HEK293 (cell line): Measurements from ENCODE around the gene ITGA3.

Experiments
- CTCF ChIA-PET: fragments of 350-600 bp; formaldehyde crosslinking; extraction: SDS; loops from one replicate; lab custom pipeline; 2021; ENCODE audit warnings: antibody characterized with exemption; lab: Yijun Ruan, JAX
- POLR2A ChIA-PET: fragments of 300-600 bp; formaldehyde crosslinking; extraction: SDS; loops from one replicate; lab custom pipeline; 2020; ENCODE audit warnings: antibody characterized with exemption, inconsistent platforms; lab: Yijun Ruan, JAX
- H3K27ac ChIP-seq: fragments of 200-500 bp; sonication (Bioruptor generic); 2 replicates; pipeline ENCODE4 v1.5.1; 2014; ENCODE audit warnings: low read depth, low read length, control low read depth, inconsistent platforms; ENCODE audit errors: extremely low read depth
- H3K36me3 ChIP-seq, 2 experiments: fragments of 200-500 bp in 1 of 2; sonication (Bioruptor generic) in 1 of 2; 1 replicate in 1 of 2; 2 replicates in 1 of 2; pipeline ENCODE4 v1.5.1; 2014 to 2017; ENCODE audit warnings: inconsistent platforms in 2 of 2, low read length in 2 of 2; ENCODE audit not compliant: control insufficient read depth in 2 of 2, insufficient read depth in 1 of 2
- H3K4me1 ChIP-seq: fragments of 200-500 bp; sonication (Bioruptor generic); 2 replicates; pipeline ENCODE4 v1.5.1; 2014; ENCODE audit warnings: mild to moderate bottlenecking, low read length, inconsistent platforms; ENCODE audit not compliant: control insufficient read depth, insufficient read depth
- H3K4me3 ChIP-seq: 2 replicates; pipeline ENCODE4 v1.5.1; 2011; ENCODE audit warnings: low read depth, mild to moderate bottlenecking, control low read depth, low read length, moderate library complexity
- H3K9me3 ChIP-seq: fragments of 200-500 bp; sonication (Bioruptor generic); 2 replicates; pipeline ENCODE4 v1.5.1; 2014; ENCODE audit warnings: low read depth, low read length, inconsistent platforms; ENCODE audit not compliant: control insufficient read depth, insufficient read depth
- BCL11A ChIP-seq: fragments of 450-650 bp; formaldehyde crosslinking; IDR thresholded peaks from 2 replicates; pipeline ENCODE4 v1.5.1; 2016; ENCODE audit warnings: low read depth, missing biosample characterization, missing genetic modification characterization
- GFI1B ChIP-seq: fragments of 450-650 bp; formaldehyde crosslinking; IDR thresholded peaks from 2 replicates; pipeline ENCODE4 v1.5.1; 2016; ENCODE audit warnings: missing biosample characterization, missing genetic modification characterization
- GLIS1 ChIP-seq: fragments of 450-650 bp; formaldehyde crosslinking; IDR thresholded peaks from 2 replicates; pipeline ENCODE4 v1.5.1; 2016; ENCODE audit warnings: missing biosample characterization, missing genetic modification characterization
- PRDM2 ChIP-seq: fragments of 450-650 bp; formaldehyde crosslinking; IDR thresholded peaks from 2 replicates; pipeline ENCODE4 v1.5.1; 2016; ENCODE audit warnings: missing biosample characterization, missing genetic modification characterization, borderline replicate concordance
- RBAK ChIP-seq: fragments of 450-650 bp; formaldehyde crosslinking; IDR thresholded peaks from 2 replicates; pipeline ENCODE4 v1.5.1; 2016; ENCODE audit warnings: missing biosample characterization, missing genetic modification characterization
- SP3 ChIP-seq: fragments of 450-650 bp; formaldehyde crosslinking; IDR thresholded peaks from 2 replicates; pipeline ENCODE4 v1.5.1; 2016; ENCODE audit warnings: missing biosample characterization, missing genetic modification characterization
- ZBTB10 ChIP-seq: fragments of 450-650 bp; formaldehyde crosslinking; IDR thresholded peaks from 2 replicates; pipeline ENCODE4 v1.5.1; 2016; ENCODE audit warnings: missing biosample characterization, missing genetic modification characterization
- ZBTB17 ChIP-seq: fragments of 450-650 bp; formaldehyde crosslinking; IDR thresholded peaks from 2 replicates; pipeline ENCODE4 v1.5.1; 2016; ENCODE audit warnings: missing biosample characterization, missing genetic modification characterization
- ZFP37 ChIP-seq: fragments of 450-650 bp; formaldehyde crosslinking; IDR thresholded peaks from 2 replicates; pipeline ENCODE4 v1.5.1; 2016; ENCODE audit warnings: missing biosample characterization, missing genetic modification characterization
- ZNF10 ChIP-seq: fragments of 450-650 bp; formaldehyde crosslinking; IDR thresholded peaks from 2 replicates; pipeline ENCODE4 v1.5.1; 2017; ENCODE audit warnings: missing biosample characterization, missing genetic modification characterization
- ZNF121 ChIP-seq: fragments of 450-650 bp; formaldehyde crosslinking; IDR thresholded peaks from 2 replicates; pipeline ENCODE4 v1.5.1; 2016; ENCODE audit warnings: missing biosample characterization, missing genetic modification characterization
- ZNF19 ChIP-seq: fragments of 450-650 bp; formaldehyde crosslinking; IDR thresholded peaks from 2 replicates; pipeline ENCODE4; 2016; ENCODE audit warnings: missing biosample characterization, missing genetic modification characterization, low read depth
- ZNF280C ChIP-seq: fragments of 450-650 bp; formaldehyde crosslinking; IDR thresholded peaks from 2 replicates; pipeline ENCODE4 v1.5.1; 2016; ENCODE audit warnings: missing biosample characterization, missing genetic modification characterization
- ZNF280D ChIP-seq: fragments of 450-650 bp; formaldehyde crosslinking; IDR thresholded peaks from 2 replicates; pipeline ENCODE4 v1.5.1; 2016; ENCODE audit warnings: missing biosample characterization, missing genetic modification characterization
- ZNF335 ChIP-seq: fragments of 450-650 bp; formaldehyde crosslinking; conservative IDR thresholded peaks from 2 replicates; pipeline ENCODE4 v1.5.1; 2016; ENCODE audit warnings: missing biosample characterization, missing genetic modification characterization
- ZNF488 ChIP-seq: fragments of 450-650 bp; formaldehyde crosslinking; IDR thresholded peaks from 2 replicates; pipeline ENCODE4 v1.5.1; 2016; ENCODE audit warnings: missing biosample characterization, missing genetic modification characterization
- ZNF544 ChIP-seq: fragments of 450-650 bp; formaldehyde crosslinking; IDR thresholded peaks from 2 replicates; pipeline ENCODE4 v1.5.0; 2017; ENCODE audit warnings: missing biosample characterization, missing genetic modification characterization
- ZNF558 ChIP-seq: fragments of 450-650 bp; formaldehyde crosslinking; IDR thresholded peaks from 2 replicates; pipeline ENCODE4 v1.5.1; 2016; ENCODE audit warnings: missing biosample characterization, missing genetic modification characterization
- ZNF76 ChIP-seq: fragments of 450-650 bp; formaldehyde crosslinking; IDR thresholded peaks from 2 replicates; pipeline ENCODE4; 2016; ENCODE audit warnings: low read depth, missing biosample characterization, missing genetic modification characterization, borderline replicate concordance
- ZNF768 ChIP-seq: fragments of 450-650 bp; formaldehyde crosslinking; IDR thresholded peaks from 2 replicates; pipeline ENCODE4 v1.5.1; 2018; ENCODE audit warnings: missing biosample characterization, mild to moderate bottlenecking, missing genetic modification characterization

ITGA3 gene

GRCh38 chr17:50094753-50095619 lies 39.1 kb downstream of the ITGA3 start, which contains the start of gene PDK2 (continued):
- TF ChIP-seq PRDM2 (tag by site-specific recombination) (no peak), GLIS1 (tag by site-specific recombination) (peak; percentile 71; the same call in 1 of the 2 replicates)

- Histone ChIP-seq H3K4me3 (peak overlapping the region; percentile 85), H3K9me3 (no peaks in the 10 kb centered on the region), H3K36me3 (peaks cover 0 to 34% of the 10 kb centered on the region in 2 experiments; a peak in 1 of 3 replicates), H3K4me1 (peaks cover 6% of the 10 kb centered on the region), H3K27ac (peak overlapping the region; percentile 45; the same call in 1 of the 2 replicates)
- POLR2A ChIA-PET, result interaction anchor here (1.5 kb wide), 1 partner anchor 16 kb away, joined by 4 read pairs; no protein-coding TSS in a partner anchor
- CTCF ChIA-PET, result interaction anchor here (0.7 to 3.7 kb wide), 5 partner anchors 8 to 193 kb away, joined by 3 to 17 read pairs (median 6); partner anchors contain the start of gene ITGA3
- TF ChIP-seq ZNF544 (tag by site-specific recombination), result no peak
- TF ChIP-seq ZBTB17 (tag by site-specific recombination), result no peak
- TF ChIP-seq BCL11A (tag by site-specific recombination), result no peak
- no peak for TF ChIP-seq ZNF19 (tag by site-specific recombination)
- no peak for TF ChIP-seq SP3 (tag by site-specific recombination)
- TF ChIP-seq ZNF558 (tag by site-specific recombination), result no peak
- no peak for TF ChIP-seq ZNF10 (tag by site-specific recombination)
- TF ChIP-seq RBAK, result no peak
- TF ChIP-seq ZBTB10 (tag by site-specific recombination), result no peak
- TF ChIP-seq ZNF76 (tag by site-specific recombination), result no peak; the same call in 1 of the 2 replicates
- no peak for TF ChIP-seq GFI1B
- TF ChIP-seq ZNF768, result no peak
- TF ChIP-seq ZNF121 (tag by site-specific recombination), result no peak
- no peak for TF ChIP-seq ZNF280C (tag by site-specific recombination)
- no peak for TF ChIP-seq ZNF488
- TF ChIP-seq ZNF280D (tag by site-specific recombination), result no peak
- TF ChIP-seq ZNF335, result peak; percentile 65
- no peak for TF ChIP-seq ZFP37 (tag by site-specific recombination)
Measured at GRCh38 chr17:50095626-50096037, 39.7 kb downstream of the ITGA3 start.
